H1 (cell line): Measurements from ENCODE around the gene PTPN1. TPM values are rescaled to one million over a fixed set of nuclear protein-coding genes. Genes with fewer than 3 reads are reported as not detected.

ENCODE experiments used
- CTCF ChIA-PET: fragments of 300-600 bp; sonication (Branson Sonifier 250); formaldehyde crosslinking; loops from one replicate; lab custom pipeline; 2021; ENCODE audit not compliant: partially characterized antibody; lab: Charles Lee
- POLR2A ChIA-PET: fragments of 300-600 bp; sonication (Branson Sonifier 250); formaldehyde crosslinking; loops from one replicate; lab custom pipeline; 2021; ENCODE audit warnings: inconsistent platforms; ENCODE audit not compliant: partially characterized antibody; lab: Charles Lee
- DNase-seq, 2 experiments: peaks; one replicate each; pipeline versions ENCODE4 v3.0.0 to v3.0.0-alpha.2; 2010 to 2022; ENCODE audit warnings: low spot score in 2 of 2, low read depth in 1 of 2, mixed read lengths in 1 of 2
- FAIRE-seq: peaks from 2 replicates; lab custom pipeline; 2011; peaks lifted over from hg19 to GRCh38; lab: Jason Lieb, UNC
- H2AFZ ChIP-seq: 2 replicates; pipeline ENCODE4 v1.8.1; 2012; ENCODE audit warnings: low read length, inconsistent platforms
- H2AK5ac ChIP-seq: 2 replicates; pipeline ENCODE4 v1.6.1; 2013; ENCODE audit warnings: low read depth, low read length
- H2BK120ac ChIP-seq: replicated peaks from 2 replicates; pipeline ENCODE3; 2013; ENCODE audit warnings: low read depth, low read length, inconsistent platforms
- H2BK12ac ChIP-seq: 2 replicates; pipeline ENCODE4 v1.6.1; 2013; ENCODE audit warnings: low read depth, low read length
- H2BK15ac ChIP-seq: 2 replicates; pipeline ENCODE4 v1.6.1; 2013; ENCODE audit warnings: low read length
- H2BK20ac ChIP-seq: 2 replicates; pipeline ENCODE4 v1.6.1; 2013; ENCODE audit warnings: low read length
- H2BK5ac ChIP-seq: 2 replicates; pipeline ENCODE4 v1.6.1; 2013; ENCODE audit warnings: low read depth, low read length
- H3K14ac ChIP-seq: 2 replicates; pipeline ENCODE4 v1.6.1; 2013; ENCODE audit warnings: inconsistent platforms; ENCODE audit not compliant: insufficient read length
- H3K18ac ChIP-seq: 2 replicates; pipeline ENCODE4 v1.6.1; 2013; ENCODE audit warnings: low read length; ENCODE audit errors: extremely low read depth
- H3K23ac ChIP-seq: 2 replicates; pipeline ENCODE4 v1.6.1; 2013; ENCODE audit warnings: inconsistent platforms; ENCODE audit not compliant: insufficient read length
- H3K23me2 ChIP-seq: 2 replicates; pipeline ENCODE4 v1.6.1; 2013; ENCODE audit warnings: low read depth, low read length
- H3K27ac ChIP-seq: 2 replicates; pipeline ENCODE4 v1.6.1; 2011; ENCODE audit warnings: low read depth, low read length, inconsistent platforms
- H3K27me3 ChIP-seq, 4 experiments: replicated peaks in 1 of 4; 1 replicate in 1 of 4; 2 replicates in 3 of 4; pipeline versions ENCODE4 v1.6.1 to v1.8.1; 2011 to 2013; ENCODE audit warnings: low read length in 3 of 4, mild to moderate bottlenecking in 3 of 4, inconsistent platforms in 2 of 4, mixed read lengths in 2 of 4, moderate library complexity in 1 of 4; ENCODE audit not compliant: control insufficient read depth in 3 of 4, insufficient read depth in 3 of 4; ENCODE audit errors: extremely low read depth in 1 of 4
- H3K36me3 ChIP-seq, 4 experiments: 2 replicates each; pipeline versions ENCODE4 v1.6.1 to v1.8.1; 2011 to 2013; ENCODE audit warnings: mild to moderate bottlenecking in 4 of 4, low read length in 3 of 4, moderate library complexity in 2 of 4, control low read depth in 1 of 4, inconsistent platforms in 1 of 4; ENCODE audit not compliant: insufficient read depth in 4 of 4, control insufficient read depth in 2 of 4
- H3K4ac ChIP-seq: replicated peaks from 2 replicates; pipeline ENCODE3; 2013; ENCODE audit warnings: low read length, low read depth, mixed read lengths, inconsistent platforms; ENCODE audit not compliant: insufficient read length
- H3K4me1 ChIP-seq, 4 experiments: replicated peaks in 1 of 4; 1 replicate in 1 of 4; 2 replicates in 3 of 4; pipeline versions ENCODE4 v1.6.1 to v1.8.1; 2011 to 2013; ENCODE audit warnings: low read length in 3 of 4, inconsistent platforms in 2 of 4, mixed read lengths in 1 of 4; ENCODE audit not compliant: insufficient read depth in 4 of 4, control insufficient read depth in 3 of 4
- H3K4me2 ChIP-seq, 2 experiments: 2 replicates each; pipeline versions ENCODE4 v1.6.1 to v1.8.1; 2011 to 2013; ENCODE audit warnings: low read depth in 2 of 2, low read length in 2 of 2, control low read depth in 1 of 2, inconsistent platforms in 1 of 2, mild to moderate bottlenecking in 1 of 2; ENCODE audit not compliant: insufficient read depth in 1 of 2
- H3K4me3 ChIP-seq, 4 experiments: fragments of 200-600, 300-600 bp in 1 of 4; sonication (generic), shearing (Covaris generic), sonication (Bioruptor Twin) in 1 of 4; 2 replicates each; pipeline versions ENCODE4 v1.5.1 to v1.8.1; 2011 to 2016; ENCODE audit warnings: low read length in 4 of 4, low read depth in 3 of 4, control low read depth in 2 of 4, inconsistent platforms in 2 of 4, mild to moderate bottlenecking in 2 of 4, mixed read lengths in 1 of 4, moderate library complexity in 1 of 4; ENCODE audit not compliant: insufficient read depth in 2 of 4; ENCODE audit errors: extremely low read depth in 1 of 4
- H3K56ac ChIP-seq: replicated peaks from 2 replicates; pipeline ENCODE3; 2013; ENCODE audit warnings: low read depth, mild to moderate bottlenecking, mixed read lengths, low read length, inconsistent platforms; ENCODE audit not compliant: insufficient read length
- H3K79me1 ChIP-seq: 2 replicates; pipeline ENCODE4 v1.6.1; 2013; ENCODE audit warnings: low read depth, low read length, control low read depth
- H3K79me2 ChIP-seq, 2 experiments: 2 replicates each; pipeline versions ENCODE4 v1.6.1 to v1.8.1; 2012 to 2013; ENCODE audit warnings: low read length in 2 of 2, mild to moderate bottlenecking in 2 of 2, inconsistent platforms in 1 of 2; ENCODE audit not compliant: insufficient read depth in 2 of 2, control insufficient read depth in 1 of 2
- H3K9ac ChIP-seq, 4 experiments: replicated peaks in 1 of 4; 1 replicate in 1 of 4; 2 replicates in 3 of 4; pipeline versions ENCODE4 v1.6.1 to v1.8.1; 2011 to 2013; ENCODE audit warnings: low read depth in 3 of 4, low read length in 3 of 4, control low read depth in 2 of 4, mild to moderate bottlenecking in 2 of 4, moderate library complexity in 2 of 4, inconsistent platforms in 1 of 4; ENCODE audit errors: extremely low read depth in 1 of 4
- H3K9me3 ChIP-seq, 2 experiments: 2 replicates each; pipeline versions ENCODE4 v1.6.1 to v1.8.1; 2012 to 2013; ENCODE audit warnings: mild to moderate bottlenecking in 2 of 2, moderate library complexity in 2 of 2, control low read depth in 1 of 2, inconsistent platforms in 1 of 2, low read depth in 1 of 2, low read length in 1 of 2, mixed read lengths in 1 of 2; ENCODE audit not compliant: insufficient read depth in 2 of 2
- H4K20me1 ChIP-seq, 2 experiments: replicated peaks in 1 of 2; 2 replicates each; pipeline versions ENCODE3 to v1.8.1; 2011 to 2013; ENCODE audit warnings: inconsistent platforms in 2 of 2, low read length in 2 of 2, mild to moderate bottlenecking in 1 of 2; ENCODE audit not compliant: insufficient read depth in 2 of 2, control insufficient read depth in 1 of 2
- H4K5ac ChIP-seq: 2 replicates; pipeline ENCODE4 v1.6.1; 2013; ENCODE audit warnings: low read length, low read depth, mixed read lengths, inconsistent platforms; ENCODE audit not compliant: insufficient read length
- H4K8ac ChIP-seq: 2 replicates; pipeline ENCODE4 v1.8.0; 2013; ENCODE audit warnings: mild to moderate bottlenecking, moderate library complexity, low read length, inconsistent platforms; ENCODE audit not compliant: insufficient read depth; ENCODE audit errors: extremely low read depth
- H4K91ac ChIP-seq: replicated peaks from 2 replicates; pipeline ENCODE3; 2013; ENCODE audit warnings: low read length, mixed read lengths, inconsistent platforms; ENCODE audit not compliant: insufficient read length
- EP300 ChIP-seq, 2 experiments: IDR thresholded peaks; 1 replicate in 1 of 2; 2 replicates in 1 of 2; pipeline ENCODE4 v1.6.1; 2011 to 2012; ENCODE audit warnings: low read depth in 2 of 2, low read length in 2 of 2, mild to moderate bottlenecking in 2 of 2, borderline replicate concordance in 1 of 2, inconsistent platforms in 1 of 2, moderate library complexity in 1 of 2
- TBP ChIP-seq: IDR thresholded peaks from 2 replicates; pipeline ENCODE4 v1.6.1; 2011; ENCODE audit warnings: low read depth, low read length, improper control_type of control experiment
- WGBS, 2 experiments: shearing (Covaris generic) in 1 of 2; methylation state at CpG; one replicate each; pipeline versions ENCODE4 v1.1.6 to v1.1.7; 2013 to 2015; ENCODE audit warnings: low lambda C conversion rate in 2 of 2, mixed read lengths in 2 of 2, inconsistent platforms in 1 of 2, low coverage in 1 of 2, missing lambda C conversion rate in 1 of 2; ENCODE audit not compliant: insufficient replicate concordance in 2 of 2, insufficient coverage in 1 of 2, insufficient read length in 1 of 2; ENCODE audit errors: extremely low coverage in 1 of 2, missing lambda C conversion rate in 1 of 2; 5-methylcytosine and 5-hydroxymethylcytosine counted together
- polyA plus RNA-seq, 7 experiments: library from polyadenylated mRNA; depleted of rRNA in 3 of 7; stranded (reverse) in 5 of 7; unstranded in 2 of 7; fragments of >200 nt in 5 of 7; fragments of 200-250 nt in 2 of 7; gene quantifications; 1 replicate in 5 of 7; 2 replicates in 1 of 7; 4 replicates in 1 of 7; pipeline versions ENCODE4 v1.2.1 to v1.2.3, GENCODE V29; 2011 to 2013; ENCODE audit warnings: missing spikeins in 2 of 7, mixed read lengths in 2 of 7
- total RNA-seq: library from RNA; stranded (reverse); fragmentation: NEBNext Ultra II Directional; extraction: Animal tissue kit (Norgen Biotek cat#: 25700); gene quantifications from 2 replicates; pipeline ENCODE4 v1.2.1, GENCODE V29; 2021

PTPN1 gene
- total and polyA plus RNA-seq, 2 of the 8 experiments (the other 6 are each of a cell fraction or from before 2014, with no cell fraction given) = 18.6 to 32.1 TPM

GRCh38 chr20:50578778-50579165 lies 68.6 kb downstream of the PTPN1 start:
- POLR2A ChIA-PET = no interaction called here
- H3K18ac ChIP-seq = no peak overlapping the region
- no peak overlapping the region for H3K4me2 ChIP-seq
- H2AFZ ChIP-seq = no peak overlapping the region
- H3K27me3 ChIP-seq = no peaks in the 10 kb centered on the region
- no peaks in the 10 kb centered on the region; the same call in 1 of the 2 replicates for H3K79me1 ChIP-seq
- 83% methylated on average over 5 of the region's 5 CpGs; no CpG with 5 or more reads in 1 of the 2 experiments for WGBS, 2 experiments
- H3K4me1 ChIP-seq = no peaks in the 10 kb centered on the region
- H2BK15ac ChIP-seq = no peak overlapping the region
- FAIRE-seq = no peak
- no peak overlapping the region for H3K14ac ChIP-seq
- no peak for DNase-seq
- H3K36me3 ChIP-seq = peaks cover 11 to 28% (median 24%) of the 10 kb centered on the region in 4 experiments; a peak in 7 of 8 replicates
- no peak for TF ChIP-seq TBP
- no peak for TF ChIP-seq EP300 (IDR thresholded peaks at IDR 0.05; ENCODE audit: borderline replicate concordance in 1 of 2, low read depth in 2 of 2, low read length in 2 of 2)
- H3K56ac ChIP-seq = no peak overlapping the region
- no peak overlapping the region for H3K9ac ChIP-seq
- no peak overlapping the region for H2BK12ac ChIP-seq
- no peaks in the 10 kb centered on the region for H3K79me2 ChIP-seq
- peaks cover 4 to 5% of the 10 kb centered on the region in 2 experiments for H4K20me1 ChIP-seq
- H3K9me3 ChIP-seq = no peaks in the 10 kb centered on the region
- H4K8ac ChIP-seq = no peak overlapping the region
- CTCF ChIA-PET = interaction anchor here (1.0 to 2.2 kb wide), 20 partner anchors 11 to 393 kb away, joined by 3 to 12 read pairs (median 3); no protein-coding TSS in a partner anchor
- no peak overlapping the region for H3K4me3 ChIP-seq
- no peak overlapping the region for H2BK5ac ChIP-seq
- no peak overlapping the region for H2AK5ac ChIP-seq
- H3K4ac ChIP-seq = no peak overlapping the region
- H4K5ac ChIP-seq = no peak overlapping the region
- no peak overlapping the region for H2BK20ac ChIP-seq
- H3K23me2 ChIP-seq = no peaks in the 10 kb centered on the region
- no peak overlapping the region for H3K23ac ChIP-seq
- no peak overlapping the region for H3K27ac ChIP-seq
- no peak overlapping the region for H4K91ac ChIP-seq
- no peak overlapping the region for H2BK120ac ChIP-seq
